GM19324 (cell line): Measurements from ENCODE around the gene FSCN2.
"Not testable (repeated sequence)": the region's sequence is repeated elsewhere in the genome, so short reads cannot be mapped to it uniquely, and the experiment has no call there.

ENCODE experiments used
- ATAC-seq: cut with Tn5 transposase; IDR thresholded peaks from one replicate; pipeline ENCODE4 v1.9.1; 2021; ENCODE audit warnings: mild to moderate bottlenecking, moderate library complexity; ENCODE audit not compliant: unreplicated experiment, low FRiP score

Gene FSCN2

GRCh38 chr17:81524039-81524864 is 3.9 kb upstream of the FSCN2 start:
- ATAC-seq: no peak

- no peak for ATAC-seq
These were observed 3.4 kb upstream of the FSCN2 start for GRCh38 chr17:81524865-81525159.

GRCh38 chr17:81526662-81527571 is 1.3 kb upstream of the FSCN2 start:
- ATAC-seq: no peak

GRCh38 chr17:81528384-81528650 is 140 bp downstream of the FSCN2 start:
- ATAC-seq: no peak

GRCh38 chr17:81528651-81529436 is 667 bp downstream of the FSCN2 start:
- no peak for ATAC-seq

- ATAC-seq: no peak
These were observed 1.2 kb downstream of the FSCN2 start for GRCh38 chr17:81529437-81529803.

GRCh38 chr17:81531013-81531412 is 2.8 kb downstream of the FSCN2 start:
- not testable (repeated sequence) for ATAC-seq

GRCh38 chr17:81531998-81532404 is 3.8 kb downstream of the FSCN2 start:
- not testable (repeated sequence) for ATAC-seq

GRCh38 chr17:81532490-81533287 is 4.5 kb downstream of the FSCN2 start:
- no peak for ATAC-seq

GRCh38 chr17:81533339-81534141 is 5.4 kb downstream of the FSCN2 start:
- no peak for ATAC-seq

GRCh38 chr17:81534157-81535006 is 6.2 kb downstream of the FSCN2 start:
- ATAC-seq: no peak

GRCh38 chr17:81535007-81535328 is 6.8 kb downstream of the FSCN2 start:
- ATAC-seq: no peak

- ATAC-seq: no peak
These were observed 7.5 kb downstream of the FSCN2 start for GRCh38 chr17:81535480-81536298.

- no peak for ATAC-seq
These were observed 8.4 kb downstream of the FSCN2 start for GRCh38 chr17:81536299-81537290.

GRCh38 chr17:81537343-81537855 is 9.2 kb downstream of the FSCN2 start:
- no peak for ATAC-seq

GRCh38 chr17:81537856-81538555 is 9.8 kb downstream of the FSCN2 start:
- no peak for ATAC-seq
